ENCODE data around the gene ELOVL1. TPM values are rescaled to one million over a fixed set of nuclear protein-coding genes. Genes with fewer than 3 reads are reported as not detected.

Gene ELOVL1
- total RNA-seq, 1 experiment from 2014 or later = 91.3 TPM

GRCh38 chr1:43358121-43358745 lies 9.6 kb downstream of the ELOVL1 start (continued):
- TF ChIP-seq, protein P1, sequence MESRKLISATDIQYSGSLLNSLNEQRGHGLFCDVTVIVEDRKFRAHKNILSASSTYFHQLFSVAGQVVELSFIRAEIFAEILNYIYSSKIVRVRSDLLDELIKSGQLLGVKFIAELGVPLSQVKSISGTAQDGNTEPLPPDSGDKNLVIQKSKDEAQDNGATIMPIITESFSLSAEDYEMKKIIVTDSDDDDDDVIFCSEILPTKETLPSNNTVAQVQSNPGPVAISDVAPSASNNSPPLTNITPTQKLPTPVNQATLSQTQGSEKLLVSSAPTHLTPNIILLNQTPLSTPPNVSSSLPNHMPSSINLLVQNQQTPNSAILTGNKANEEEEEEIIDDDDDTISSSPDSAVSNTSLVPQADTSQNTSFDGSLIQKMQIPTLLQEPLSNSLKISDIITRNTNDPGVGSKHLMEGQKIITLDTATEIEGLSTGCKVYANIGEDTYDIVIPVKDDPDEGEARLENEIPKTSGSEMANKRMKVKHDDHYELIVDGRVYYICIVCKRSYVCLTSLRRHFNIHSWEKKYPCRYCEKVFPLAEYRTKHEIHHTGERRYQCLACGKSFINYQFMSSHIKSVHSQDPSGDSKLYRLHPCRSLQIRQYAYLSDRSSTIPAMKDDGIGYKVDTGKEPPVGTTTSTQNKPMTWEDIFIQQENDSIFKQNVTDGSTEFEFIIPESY (IDR thresholded peaks at IDR 0.05; ENCODE audit: extremely low read depth, insufficient replicate concordance, low read length) = no peak
- peak; percentile 59 for TF ChIP-seq ZFX (IDR thresholded peaks at IDR 0.05)

GRCh38 chr1:43357251-43357650 lies 10.6 kb downstream of the ELOVL1 start:
- Histone ChIP-seq H3K9me2 (ENCODE audit: insufficient read depth) (no peaks in the 10 kb centered on the region), H3K9ac (ENCODE audit: low read length) (no peak overlapping the region), H2AFZ (ENCODE audit: low read depth, low read length, poor library complexity, severe bottlenecking) (no peak overlapping the region), H3K4me2 (ENCODE audit: low read length) (peak overlapping the region; percentile 78), H3K79me2 (ENCODE audit: insufficient read depth, low read length) (peaks cover 35% of the 10 kb centered on the region), H3K27ac (ENCODE audit: low read depth, low read length) (peak overlapping the region; percentile 80; the same call in 1 of the 2 replicates), H3K9me3 (ENCODE audit: control insufficient read depth in 1 of 2, insufficient read depth in 1 of 2, low read depth in 1 of 2, low read length in 2 of 2) (no peaks in the 10 kb centered on the region), H3K27me3 (ENCODE audit: insufficient read depth, low read length) (no peaks in the 10 kb centered on the region), H3K36me3 (ENCODE audit: control insufficient read depth in 1 of 2, insufficient read depth in 2 of 2, low read length in 2 of 2) (peaks cover 13 to 29% of the 10 kb centered on the region in 2 experiments), H3K4me3 (replicated peaks in 1 of 2; ENCODE audit: low read depth in 1 of 2, low read length in 2 of 2) (0 out of 4 replicates have a peak overlapping the region, but pooled peaks of 1 of the 2 experiments have one; percentile 76), H3K4me1 (ENCODE audit: control insufficient read depth in 1 of 2, insufficient read depth in 2 of 2, low read length in 2 of 2) (peaks cover 13 to 37% of the 10 kb centered on the region in 2 experiments), H4K20me1 (ENCODE audit: insufficient read depth) (peaks cover 3% of the 10 kb centered on the region; the same call in 1 of the 2 replicates)
- ChIA-PET RAD21 (ENCODE audit: low non-redundant PET in 1 of 2, low total read pairs in 2 of 2, uncharacterized antibody in 2 of 2, unreplicated experiment in 2 of 2) (no interaction called here), POLR2A (interaction anchor here (1.7 to 2.1 kb wide), 2 partner anchors 10 to 130 kb away, joined by 4 to 26 read pairs; partner anchors contain the start of gene ELOVL1), CTCF (interaction anchor here (2.6 kb wide), 1 partner anchor 130 kb away, joined by 12 read pairs; no protein-coding TSS in a partner anchor)
- no peak for TF ChIP-seq EGR1 (IDR thresholded peaks at IDR 0.05; ENCODE audit: low read depth)
- TF ChIP-seq JUND (IDR thresholded peaks at IDR 0.05) = no peak
- TF ChIP-seq EZH2 (IDR thresholded peaks at IDR 0.05) = no peak
- TF ChIP-seq SIN3A (IDR thresholded peaks at IDR 0.05; ENCODE audit: low read depth) = no peak
- TF ChIP-seq ATF3 (IDR thresholded peaks at IDR 0.05) = no peak
- TF ChIP-seq SRF (IDR thresholded peaks at IDR 0.05; ENCODE audit: low read depth) = no peak
- no peak for TF ChIP-seq TCF7L2 (IDR thresholded peaks at IDR 0.05; ENCODE audit: borderline replicate concordance, extremely low read depth, insufficient read depth, insufficient read length)
- TF ChIP-seq RAD21 (IDR thresholded peaks at IDR 0.05; ENCODE audit: low read depth) = no peak
- TF ChIP-seq SP1 (IDR thresholded peaks at IDR 0.05; ENCODE audit: low read depth) = no peak
- no peak for TF ChIP-seq CBX3 (IDR thresholded peaks at IDR 0.05; ENCODE audit: low read depth)
- BruUV-seq (replicated peaks) = no TSS peak
- intact Hi-C loops (cut with micrococcal nuclease) = no loop called here
- DNase-seq (ENCODE audit: low read depth, low spot score) (no peak), ATAC-seq (no peak)
